Measurements from ENCODE around the gene ZNF728.

GRCh38 chr19:23049256-23049655, 46.3 kb upstream of the ZNF728 start:
- no peak for TF ChIP-seq THAP8 (CRISPR knock-in tag; IDR thresholded peaks at IDR 0.05; ENCODE audit: borderline replicate concordance)
- TF ChIP-seq FOXA1 (IDR thresholded peaks at IDR 0.05), result no peak
- no peak for TF ChIP-seq FOXA1 (CRISPR knock-in tag; IDR thresholded peaks at IDR 0.05)
- TF ChIP-seq CTCF (CRISPR knock-in tag; IDR thresholded peaks at IDR 0.05), result no peak
- TF ChIP-seq SMAD1 (CRISPR knock-in tag; IDR thresholded peaks at IDR 0.05; ENCODE audit: borderline replicate concordance, low read depth), result no peak
- TF ChIP-seq ARNT (IDR thresholded peaks at IDR 0.05), result no peak
- no peak for TF ChIP-seq POLR2AphosphoS5 (IDR thresholded peaks at IDR 0.05; ENCODE audit: low read depth, low read length)
- TF ChIP-seq NR2C2 (CRISPR knock-in tag; IDR thresholded peaks at IDR 0.05; ENCODE audit: borderline replicate concordance), result no peak
- TF ChIP-seq TAF1 (CRISPR knock-in tag; IDR thresholded peaks at IDR 0.05), result no peak
- TF ChIP-seq CHCHD3 (CRISPR knock-in tag; IDR thresholded peaks at IDR 0.05), result no peak
